Left cardiac atrium (tissue), 4 donors: ENCODE measurements around the gene ORM1. TPM values are rescaled to one million over a fixed set of nuclear protein-coding genes. Genes with fewer than 3 reads are reported as not detected.

Source experiments
- ATAC-seq, 2 donors: fragments of 200-7000 bp; cut with Tn5 transposase; one replicate each; pipeline ENCODE4 v1.9.1; 2020; ENCODE audit warnings: mild to moderate bottlenecking in 2 of 2, moderate library complexity in 2 of 2
- DNase-seq: peaks from one replicate; pipeline ENCODE4 v3.0.0-alpha.2; 2020
- intact Hi-C, 2 donors: fragments of 100-400 bp; cut with DNase I; formaldehyde crosslinking; loops; one replicate each; pipeline versions ENCODE4 v1.14.1 to v1.15.1; 2022 to 2023
- total RNA-seq, 2 donors: library from RNA; stranded (reverse); fragmentation: NEBNext Ultra II Directional; extraction: Animal tissue kit (Norgen Biotek cat#: 25700); gene quantifications; one replicate each; pipeline ENCODE4 v1.2.1, GENCODE V29; 2021
- donor health status: DM: no; HTN: yes; CAD: no.
- donor health status: DM: no; HTN: yes; CAD: no; lungs with severe emphysema.
- donor health status: DM: yes; HTN: yes; CAD: no.
- donor health status: Dilated cardiomyopathy.

The ORM1 gene
- total RNA-seq, 2 donors from 2014 or later = 0.71 to 4.8 TPM

DNA sequence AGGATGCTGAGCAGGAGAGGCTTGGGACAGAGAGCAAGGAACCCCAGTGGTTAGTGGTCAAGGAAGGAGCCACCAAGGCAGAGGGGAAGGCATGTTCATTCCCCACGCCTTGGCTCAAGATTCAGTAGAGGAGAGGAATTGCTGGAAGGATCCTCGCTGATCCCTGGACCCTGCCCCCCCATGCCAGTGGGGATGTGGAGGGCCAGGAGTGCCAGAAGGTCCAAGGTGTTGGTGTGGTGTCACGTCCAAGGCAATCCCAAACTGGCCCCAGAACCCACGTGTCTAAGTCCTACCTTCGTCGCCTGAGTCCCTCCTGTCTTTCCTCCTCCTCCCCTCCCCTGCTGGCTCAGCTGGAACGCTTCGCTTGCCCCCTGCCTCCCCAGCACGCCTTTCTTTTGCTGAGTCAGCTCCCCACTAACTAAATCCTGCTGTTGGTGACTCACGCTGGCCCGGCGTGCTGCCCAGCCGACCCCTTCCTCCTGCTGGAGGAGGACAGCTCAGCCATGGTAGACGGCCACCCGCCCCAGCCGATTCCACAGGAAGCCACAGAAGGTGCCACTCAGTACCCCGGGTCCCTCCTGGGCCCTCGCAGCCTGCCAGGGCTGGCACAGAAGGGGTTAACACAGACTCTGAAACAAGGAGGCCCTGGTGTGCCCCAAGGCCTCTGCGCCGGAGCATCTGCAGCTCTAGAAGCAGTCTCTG lies 37.6 kb upstream of the ORM1 start:
- intact Hi-C loops = loop anchor here in 1 of 2 donors (5.0 kb wide), 1 partner anchor 178 kb away; no protein-coding TSS in a partner anchor
- DNase-seq = peak; percentile 27
- ATAC-seq = peak in 1 of 2 donors; percentile 8

DNA sequence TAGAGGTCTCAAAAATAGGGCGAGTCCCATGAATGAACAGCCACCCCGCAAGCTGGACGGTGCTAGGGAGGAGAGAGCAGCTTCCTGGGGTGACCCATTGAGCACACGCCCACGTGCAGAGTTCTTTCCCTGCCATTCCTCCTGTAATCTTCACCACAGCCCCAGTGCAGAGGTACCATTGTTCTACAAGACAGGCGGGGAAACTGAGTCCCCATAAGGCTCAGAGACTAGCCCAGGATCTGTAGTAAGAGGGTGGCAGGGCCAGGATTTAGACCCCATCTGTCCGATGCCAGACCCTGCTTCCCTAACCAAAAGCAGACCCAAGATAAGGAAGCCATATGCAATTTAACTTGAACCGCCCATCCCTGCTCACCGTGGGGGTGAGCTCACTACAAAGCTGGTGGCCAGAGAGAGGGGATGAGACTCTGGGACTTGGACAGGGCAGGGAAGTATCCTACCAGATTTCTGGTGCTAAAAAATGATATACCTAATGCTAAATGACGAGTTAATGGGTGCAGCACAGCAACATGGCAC lies 36.7 kb upstream of the ORM1 start:
- no peak for ATAC-seq
- intact Hi-C loops = loop anchor here in 1 of 2 donors (5.0 kb wide), 1 partner anchor 179 kb away; no protein-coding TSS in a partner anchor
- DNase-seq = no peak

- DNase-seq = peak; percentile 18
- no peak for ATAC-seq
- intact Hi-C loops = loop anchor here in 1 of 2 donors (5.0 kb wide), 1 partner anchor 180 kb away; no protein-coding TSS in a partner anchor
Measured at GRCh38 chr9:114287001-114287762, 35.7 kb upstream of the ORM1 start.

GRCh38 chr9:114287763-114288192 lies 35.1 kb upstream of the ORM1 start:
- no peak for ATAC-seq
- DNase-seq = peak; percentile 19
- intact Hi-C loops = loop anchor here in 1 of 2 donors (5.0 kb wide), 1 partner anchor 180 kb away; no protein-coding TSS in a partner anchor

GRCh38 chr9:114288193-114289091 lies 34.5 kb upstream of the ORM1 start:
- DNase-seq = peak; percentile 9
- ATAC-seq = no peak
- intact Hi-C loops = loop anchor here in 1 of 2 donors (5.0 kb wide), 1 partner anchor 181 kb away; no protein-coding TSS in a partner anchor

GRCh38 chr9:114289106-114289505 lies 33.8 kb upstream of the ORM1 start:
- ATAC-seq (no peak), DNase-seq (peak; percentile 14)
- intact Hi-C loops = loop anchor here in 1 of 2 donors (5.0 kb wide), 1 partner anchor 182 kb away; no protein-coding TSS in a partner anchor

GRCh38 chr9:114289571-114290481 lies 33.1 kb upstream of the ORM1 start:
- intact Hi-C loops = loop anchor here (5.0 kb wide), 4 partner anchors 133 to 208 kb away; partner anchors contain the start of genes COL27A1 (in 1 of the 2) and KIF12 (in 1 of the 2)
- DNase-seq (peak; percentile 17), ATAC-seq (no peak)

DNA sequence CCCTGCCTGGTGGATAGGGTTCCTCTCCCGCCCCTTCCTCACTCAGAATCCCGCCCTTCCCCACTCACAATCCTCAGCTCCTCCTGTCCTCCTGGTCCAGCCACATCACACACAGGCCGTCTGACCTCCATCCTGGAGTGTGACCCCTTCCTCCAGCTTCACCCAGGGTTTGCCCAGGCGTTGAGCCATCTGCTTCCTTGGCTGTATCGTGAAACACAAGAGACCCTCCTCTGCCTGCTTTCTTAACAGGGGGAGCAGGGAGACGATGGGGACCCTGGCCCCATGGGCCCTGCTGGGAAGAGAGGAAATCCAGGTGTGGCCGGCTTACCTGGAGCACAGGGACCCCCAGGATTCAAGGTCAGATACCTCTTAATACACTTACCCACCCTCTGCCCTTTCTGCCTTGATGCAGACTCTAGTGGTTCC lies 32.3 kb upstream of the ORM1 start:
- ATAC-seq (peak; percentile 6 to 14), DNase-seq (peak; percentile 15)
- intact Hi-C loops = loop anchor here (5.0 kb wide), 3 partner anchors 133 to 208 kb away; partner anchors contain the start of genes COL27A1 (in 1 of the 2) and KIF12 (in 1 of the 2)

GRCh38 chr9:114291064-114291474 lies 31.8 kb upstream of the ORM1 start:
- DNase-seq (peak; percentile 66), ATAC-seq (peak; percentile 29 to 55)
- intact Hi-C loops = loop anchor here (5.0 kb wide), 3 partner anchors 134 to 209 kb away; partner anchors contain the start of genes COL27A1 (in 1 of the 2) and KIF12 (in 1 of the 2)

DNA sequence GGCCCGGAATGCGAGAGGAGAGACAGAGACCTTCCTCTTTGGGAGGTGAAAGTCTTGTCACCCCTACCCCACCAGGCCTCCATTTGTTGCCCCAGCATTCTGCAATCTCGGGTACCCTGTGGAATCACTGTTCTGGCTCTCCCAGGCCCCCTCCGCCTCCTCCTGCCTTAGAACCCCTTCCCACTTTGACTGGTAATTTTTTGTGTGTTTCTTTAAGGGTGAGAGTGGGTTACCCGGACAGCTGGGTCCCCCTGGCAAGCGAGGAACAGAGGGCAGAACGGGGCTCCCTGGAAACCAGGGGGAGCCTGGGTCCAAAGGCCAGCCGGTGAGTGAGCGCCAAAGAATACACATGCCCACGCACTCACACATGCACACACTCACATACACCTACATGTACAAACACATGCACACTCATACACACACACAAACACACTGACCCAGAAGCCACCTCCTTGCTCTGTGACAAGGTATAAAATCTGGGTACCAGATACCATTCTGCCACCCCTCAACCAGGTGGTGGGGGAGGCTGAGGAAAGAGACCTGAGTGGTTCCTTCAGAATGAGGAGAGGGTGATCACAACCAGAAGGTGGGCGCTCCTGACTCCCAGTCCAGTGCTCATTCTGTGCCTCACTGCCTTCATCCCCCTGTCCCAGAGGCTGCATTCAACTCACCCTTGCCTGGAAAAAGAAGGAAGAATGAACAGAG lies 30.9 kb upstream of the ORM1 start:
- intact Hi-C loops = loop anchor here (5.0 kb wide), 3 partner anchors 135 to 210 kb away; partner anchors contain the start of genes COL27A1 (in 1 of the 2) and KIF12 (in 1 of the 2)
- ATAC-seq (no peak), DNase-seq (no peak)

GRCh38 chr9:114294664-114295063 lies 28.2 kb upstream of the ORM1 start:
- intact Hi-C loops = loop anchor here (5.0 kb wide), 3 partner anchors 137 to 212 kb away; partner anchors contain the start of genes COL27A1 (in 1 of the 2) and KIF12 (in 1 of the 2)

GRCh38 chr9:114296338-114296737 lies 26.6 kb upstream of the ORM1 start:
- DNase-seq = no peak
- intact Hi-C loops = no loop called here
- ATAC-seq = no peak

More at GRCh38 chr9:114294664-114295063, 28.2 kb upstream of the ORM1 start:
- no peak for ATAC-seq
- no peak for DNase-seq

- peak in 1 of 2 donors; percentile 12 for ATAC-seq
- intact Hi-C loops = no loop called here
- DNase-seq = no peak
Measured at GRCh38 chr9:114299286-114300152, 23.4 kb upstream of the ORM1 start.

- DNase-seq = no peak
- ATAC-seq = no peak
- intact Hi-C loops = no loop called here
Measured at GRCh38 chr9:114300153-114300845, 22.6 kb upstream of the ORM1 start.
